Thymus (tissue), 11 donors: ENCODE data around the gene IL2RA. TPM values are rescaled to one million over a fixed set of nuclear protein-coding genes. Genes with fewer than 3 reads are reported as not detected.
A peak's percentile ranks its signal among the peaks of the same experiment; 100 is the strongest.
"Not testable (repeated sequence)": the region's sequence is repeated elsewhere in the genome, so short reads cannot be mapped to it uniquely, and the experiment has no call there.

Experiments used
- DNase-seq, 9 donors: peaks; one replicate each; pipeline ENCODE4 v3.0.0-alpha.2; 2013; ENCODE audit warnings: low spot score in 9 of 9, low read depth in 6 of 9, missing footprints in 1 of 9
- H3K27ac ChIP-seq, 2 donors: one replicate each; pipeline ENCODE4 v1.5.1; 2013; ENCODE audit warnings: control low read depth in 1 of 2, low read depth in 1 of 2, low read length in 1 of 2, mild to moderate bottlenecking in 1 of 2, moderate library complexity in 1 of 2
- H3K27me3 ChIP-seq, 2 donors: one replicate each; pipeline ENCODE4 v1.5.1; 2013; ENCODE audit warnings: low read length in 1 of 2; ENCODE audit not compliant: control insufficient read depth in 2 of 2, insufficient read depth in 1 of 2
- H3K36me3 ChIP-seq, 2 donors: one replicate each; pipeline ENCODE4 v1.5.1; 2013; ENCODE audit warnings: low read length in 1 of 2, mild to moderate bottlenecking in 1 of 2, moderate library complexity in 1 of 2; ENCODE audit not compliant: control insufficient read depth in 2 of 2, insufficient read depth in 2 of 2
- H3K4me1 ChIP-seq, 2 donors: one replicate each; pipeline ENCODE4 v1.5.1; 2013; ENCODE audit warnings: low read length in 2 of 2; ENCODE audit not compliant: control insufficient read depth in 2 of 2, insufficient read depth in 2 of 2
- H3K4me3 ChIP-seq, 2 donors: one replicate each; pipeline ENCODE4 v1.5.1; 2013; ENCODE audit warnings: low read length in 2 of 2, control low read depth in 1 of 2, mild to moderate bottlenecking in 1 of 2
- H3K9me3 ChIP-seq, 2 donors: one replicate each; pipeline ENCODE4 v1.5.1; 2013; ENCODE audit warnings: low read length in 1 of 2, mild to moderate bottlenecking in 1 of 2; ENCODE audit not compliant: control insufficient read depth in 2 of 2, insufficient read depth in 1 of 2
- WGBS: extraction: QIAGEN DNeasy Blood & Tissue Kit; methylation state at CpG from one replicate; pipeline ENCODE4 v1.1.7; 2013; 5-methylcytosine and 5-hydroxymethylcytosine counted together
- polyA plus RNA-seq: library from polyadenylated mRNA; stranded (reverse); fragments of 200-250 nt; gene quantifications from one replicate; pipeline ENCODE4 v1.2.3, GENCODE V29; 2013
- total RNA-seq: library from RNA; stranded (reverse); fragments of 120-200 nt; gene quantifications from one replicate; pipeline ENCODE4 v1.2.4, GENCODE V29; 2013
- donor health status: healthy.

Gene IL2RA
- total and polyA plus RNA-seq, 2 donors: 5.6 to 13.0 TPM

GRCh38 chr10:6047847-6048246, 14.3 kb downstream of the IL2RA start:
- Histone ChIP-seq H3K27me3 (peaks cover 0 to 16% of the 10 kb centered on the region in 2 donors), H3K4me3 (no peak overlapping the region), H3K36me3 (no peaks in the 10 kb centered on the region), H3K4me1 (peaks cover 37 to 65% of the 10 kb centered on the region in 2 donors), H3K27ac (no peak overlapping the region), H3K9me3 (no peaks in the 10 kb centered on the region)
- DNase-seq: no peak
- WGBS: 95% methylated on average over 7 of the region's 7 CpGs

GRCh38 chr10:6046773-6047611, 15.2 kb downstream of the IL2RA start:
- no peak overlapping the region for H3K4me3 ChIP-seq
- H3K27ac ChIP-seq: no peak overlapping the region
- H3K4me1 ChIP-seq: peaks cover 29 to 57% of the 10 kb centered on the region in 2 donors
- peaks cover 0 to 13% of the 10 kb centered on the region in 2 donors for H3K27me3 ChIP-seq
- no peaks in the 10 kb centered on the region for H3K36me3 ChIP-seq
- WGBS: 89% methylated on average over 14 of the region's 14 CpGs
- no peaks in the 10 kb centered on the region for H3K9me3 ChIP-seq
- DNase-seq: no peak

- WGBS: 61% methylated on average over 9 of the region's 9 CpGs
Measured at GRCh38 chr10:6045878-6046772, 16.0 kb downstream of the IL2RA start.

GRCh38 chr10:6045314-6045848, 16.8 kb downstream of the IL2RA start:
- Histone ChIP-seq H3K4me1 (peaks cover 22 to 42% of the 10 kb centered on the region in 2 donors), H3K9me3 (no peaks in the 10 kb centered on the region), H3K27me3 (peaks cover 0 to 13% of the 10 kb centered on the region in 2 donors), H3K36me3 (no peaks in the 10 kb centered on the region), H3K27ac (no peak overlapping the region), H3K4me3 (no peak overlapping the region)
- peak in 3 of 9 donors; percentile 36 to 77 (median 44) for DNase-seq
- WGBS: 2% methylated on average over 8 of the region's 8 CpGs

More at GRCh38 chr10:6045878-6046772, 16.0 kb downstream of the IL2RA start:
- no peak overlapping the region for H3K4me3 ChIP-seq
- no peaks in the 10 kb centered on the region for H3K36me3 ChIP-seq
- H3K27ac ChIP-seq: no peak overlapping the region
- H3K4me1 ChIP-seq: peaks cover 26 to 49% of the 10 kb centered on the region in 2 donors
- peaks cover 0 to 13% of the 10 kb centered on the region in 2 donors for H3K27me3 ChIP-seq
- no peaks in the 10 kb centered on the region for H3K9me3 ChIP-seq
- DNase-seq: no peak

- Histone ChIP-seq H3K4me3 (no peak overlapping the region), H3K36me3 (no peaks in the 10 kb centered on the region), H3K4me1 (peaks cover 18 to 36% of the 10 kb centered on the region in 2 donors), H3K27me3 (peaks cover 0 to 13% of the 10 kb centered on the region in 2 donors), H3K27ac (no peak overlapping the region), H3K9me3 (no peaks in the 10 kb centered on the region)
- WGBS: 60% methylated on average over 4 of the region's 4 CpGs
- DNase-seq: no peak
Measured at GRCh38 chr10:6044751-6045313, 17.3 kb downstream of the IL2RA start.

- H3K4me1 ChIP-seq: peaks cover 18 to 29% of the 10 kb centered on the region in 2 donors
- no peaks in the 10 kb centered on the region for H3K36me3 ChIP-seq
- no peak for DNase-seq
- H3K9me3 ChIP-seq: no peaks in the 10 kb centered on the region
- H3K27me3 ChIP-seq: peaks cover 0 to 13% of the 10 kb centered on the region in 2 donors
- H3K27ac ChIP-seq: no peak overlapping the region
- no peak overlapping the region for H3K4me3 ChIP-seq
- 71% methylated on average over 7 of the region's 7 CpGs for WGBS
Measured at GRCh38 chr10:6044060-6044459, 18.1 kb downstream of the IL2RA start.

- 97% methylated on average over 6 of the region's 6 CpGs for WGBS
- H3K27ac ChIP-seq, H3K4me3 ChIP-seq, H3K9me3 ChIP-seq, H3K36me3 ChIP-seq, DNase-seq: not testable (repeated sequence)
- H3K4me1 ChIP-seq: peaks cover 18 to 29% of the 10 kb centered on the region in 2 donors
- H3K27me3 ChIP-seq: peaks cover 0 to 13% of the 10 kb centered on the region in 2 donors
Measured at GRCh38 chr10:6043377-6043776, 18.8 kb downstream of the IL2RA start.

- Histone ChIP-seq H3K4me1 (peaks cover 14 to 48% of the 10 kb centered on the region in 2 donors), H3K27me3 (peaks cover 0 to 4% of the 10 kb centered on the region in 2 donors), H3K27ac (no peak overlapping the region), H3K36me3 (no peaks in the 10 kb centered on the region), H3K4me3 (no peak overlapping the region), H3K9me3 (no peaks in the 10 kb centered on the region)
- no peak for DNase-seq
- WGBS: 96% methylated on average over 5 of the region's 5 CpGs
Measured at GRCh38 chr10:6040205-6040604, 22.0 kb downstream of the IL2RA start.
